H1 (cell line): ENCODE measurements around the gene TEAD1. TPM values are rescaled to one million over a fixed set of nuclear protein-coding genes. Genes with fewer than 3 reads are reported as not detected.

Source experiments
- KDM1A ChIP-seq: fragments of 200-600, 300-600 bp; sonication (generic); IDR thresholded peaks from 2 replicates; pipeline ENCODE4 v1.7.1; 2016; ENCODE audit warnings: mild to moderate bottlenecking, low read length, borderline replicate concordance
- polyA plus RNA-seq, 7 experiments: library from polyadenylated mRNA; depleted of rRNA in 3 of 7; stranded (reverse) in 5 of 7; unstranded in 2 of 7; fragments of >200 nt in 5 of 7; fragments of 200-250 nt in 2 of 7; gene quantifications; 1 replicate in 5 of 7; 2 replicates in 1 of 7; 4 replicates in 1 of 7; pipeline versions ENCODE4 v1.2.1 to v1.2.3, GENCODE V29; 2011 to 2013; ENCODE audit warnings: missing spikeins in 2 of 7, mixed read lengths in 2 of 7
- total RNA-seq: library from RNA; stranded (reverse); fragmentation: NEBNext Ultra II Directional; extraction: Animal tissue kit (Norgen Biotek cat#: 25700); gene quantifications from 2 replicates; pipeline ENCODE4 v1.2.1, GENCODE V29; 2021

The TEAD1 gene
- total and polyA plus RNA-seq, 2 of the 8 experiments (the other 6 are each of a cell fraction or from before 2014, with no cell fraction given), result 15.6 to 67.4 TPM

DNA sequence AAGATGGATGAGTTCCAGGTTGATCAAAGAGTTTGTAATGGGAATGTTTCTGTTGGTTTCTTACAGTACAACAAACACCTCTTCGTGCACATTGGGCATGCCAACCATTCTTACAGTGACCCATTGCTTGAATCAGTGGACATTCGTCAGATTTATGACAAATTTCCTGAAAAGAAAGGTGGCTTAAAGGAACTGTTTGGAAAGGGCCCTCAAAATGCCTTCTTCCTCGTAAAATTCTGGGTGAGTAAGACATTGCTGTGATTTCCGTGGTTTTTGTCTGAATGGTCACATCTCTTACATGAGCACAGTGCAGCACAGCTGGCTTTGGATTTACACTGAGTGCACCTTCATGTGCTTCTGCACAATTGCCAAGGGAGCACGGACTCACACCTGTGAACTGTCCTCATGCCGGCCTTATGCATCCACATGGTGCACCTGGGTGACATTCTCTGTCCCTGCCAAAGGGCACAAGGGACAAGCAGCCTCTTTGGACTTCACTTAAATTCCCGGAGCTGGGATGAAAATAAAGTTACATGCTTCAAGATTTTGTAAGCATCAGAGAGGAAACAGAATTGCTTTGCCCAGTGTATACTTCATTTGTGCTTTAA, 227.8 kb downstream of the TEAD1 start (continued):
- no peak for TF ChIP-seq KDM1A
